Muscle of arm (tissue), 14 donors: ENCODE data around the gene PUS1. TPM values are rescaled to one million over a fixed set of nuclear protein-coding genes. Genes with fewer than 3 reads are reported as not detected.
"Not testable (repeated sequence)": the region's sequence is repeated elsewhere in the genome, so short reads cannot be mapped to it uniquely, and the experiment has no call there.

Experiments
- DNase-seq: peaks from one replicate; pipeline ENCODE4 v3.0.0-alpha.2; 2013
- long read RNA-seq, 11 donors: transcript quantifications; one replicate each; lab custom pipeline, GENCODE V29; 2026
- polyA plus RNA-seq, 12 donors: library from polyadenylated mRNA; unstranded; fragments of 120-200 nt; gene quantifications; one replicate each; pipeline ENCODE4 v1.2.1, GENCODE V29; 2013; ENCODE audit not compliant: insufficient read length in 12 of 12

The PUS1 gene
- polyA plus RNA-seq, result 10 to 100 TPM in 6 of 12 donors, 1 to 10 TPM in 5, not detected in 1; 7.4 to 15.6 (median 10.2) TPM
- long read RNA-seq, donor 1, full-length matches to known transcripts, result 6 of 6 reads
- long read RNA-seq, donor 1, partial matches to known transcripts, result 0 of 6 reads
- long read RNA-seq, donor 1, other reads (novel, unspliced or antisense), result 0 of 6 reads
- long read RNA-seq, donor 2, result 0 reads
- long read RNA-seq, donor 3, full-length matches to known transcripts, result 3 of 3 reads
- long read RNA-seq, donor 3, partial matches to known transcripts, result 0 of 3 reads
- long read RNA-seq, donor 3, other reads (novel, unspliced or antisense), result 0 of 3 reads
- long read RNA-seq, donor 4, result 0 reads
- long read RNA-seq, donor 5, full-length matches to known transcripts, result 4 of 4 reads
- long read RNA-seq, donor 5, partial matches to known transcripts, result 0 of 4 reads
- long read RNA-seq, donor 5, other reads (novel, unspliced or antisense), result 0 of 4 reads
- long read RNA-seq, donor 6, partial matches to known transcripts, result 0 of 2 reads
- long read RNA-seq, donor 6, other reads (novel, unspliced or antisense), result 0 of 2 reads
- long read RNA-seq, donor 7, full-length matches to known transcripts, result 2 of 2 reads
- long read RNA-seq, donor 7, partial matches to known transcripts, result 0 of 2 reads
- long read RNA-seq, donor 7, other reads (novel, unspliced or antisense), result 0 of 2 reads
- long read RNA-seq, donor 8, full-length matches to known transcripts, result 2 of 2 reads
- long read RNA-seq, donor 8, partial matches to known transcripts, result 0 of 2 reads
- long read RNA-seq, donor 8, other reads (novel, unspliced or antisense), result 0 of 2 reads
- long read RNA-seq, donor 9, partial matches to known transcripts, result 0 of 2 reads
- long read RNA-seq, donor 9, other reads (novel, unspliced or antisense), result 0 of 2 reads
- long read RNA-seq, donor 10, full-length matches to known transcripts, result 4 of 4 reads
- long read RNA-seq, donor 10, partial matches to known transcripts, result 0 of 4 reads
- long read RNA-seq, donor 10, other reads (novel, unspliced or antisense), result 0 of 4 reads
- long read RNA-seq, donor 11, full-length matches to known transcripts, result 4 of 4 reads
- long read RNA-seq, donor 11, partial matches to known transcripts, result 0 of 4 reads
- long read RNA-seq, donor 11, other reads (novel, unspliced or antisense), result 0 of 4 reads

DNA sequence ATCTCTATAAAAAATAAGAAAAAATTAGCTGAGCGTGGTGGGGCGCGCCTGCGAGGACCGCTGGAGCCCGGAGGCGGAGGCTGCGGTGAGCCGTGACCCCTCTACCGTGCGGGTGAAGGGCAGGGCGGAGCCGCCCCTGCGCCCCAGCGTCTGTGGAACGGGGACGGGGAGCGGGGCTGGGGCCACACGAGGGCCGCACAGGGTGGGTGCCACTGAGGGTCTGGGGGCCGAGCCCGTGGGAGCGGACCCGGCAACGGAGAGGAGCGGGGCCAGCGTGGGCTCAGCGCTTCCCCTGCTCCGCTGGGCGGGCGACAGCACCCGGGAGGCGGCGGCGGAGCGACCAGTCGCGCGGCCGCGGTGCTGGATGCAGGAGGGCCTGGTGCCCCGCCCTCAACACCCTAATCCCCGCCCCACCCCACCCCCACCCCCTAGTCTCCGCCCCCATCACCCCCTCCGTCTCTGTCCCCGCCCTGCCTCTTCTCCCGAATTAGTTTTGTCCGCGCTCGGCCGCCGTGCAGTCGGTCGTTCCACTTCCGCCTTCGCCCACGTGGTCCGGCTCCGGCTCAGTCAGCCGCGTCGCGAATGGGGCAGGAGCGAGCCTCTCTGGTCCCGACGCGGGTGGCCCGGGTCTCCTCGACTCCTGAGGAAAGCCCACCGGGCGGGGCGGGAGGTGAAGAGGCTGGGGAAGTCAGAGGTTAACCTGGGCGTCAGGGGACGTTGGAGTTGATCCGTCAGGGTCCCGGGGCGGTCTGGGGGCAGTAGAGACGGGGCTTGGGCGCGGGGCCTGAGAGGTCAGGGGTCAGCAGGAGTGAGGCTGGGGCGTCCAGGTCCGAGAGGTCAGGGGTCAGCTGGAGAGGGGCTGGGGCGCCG lies at the start of gene PUS1:
Gene PUS1, plus strand, starts transcription at position 566 of the 870 bp plus-strand sequence. CDS start 447 bp downstream, outside the sequence.
- DNase-seq, result peak; percentile 94

DNA sequence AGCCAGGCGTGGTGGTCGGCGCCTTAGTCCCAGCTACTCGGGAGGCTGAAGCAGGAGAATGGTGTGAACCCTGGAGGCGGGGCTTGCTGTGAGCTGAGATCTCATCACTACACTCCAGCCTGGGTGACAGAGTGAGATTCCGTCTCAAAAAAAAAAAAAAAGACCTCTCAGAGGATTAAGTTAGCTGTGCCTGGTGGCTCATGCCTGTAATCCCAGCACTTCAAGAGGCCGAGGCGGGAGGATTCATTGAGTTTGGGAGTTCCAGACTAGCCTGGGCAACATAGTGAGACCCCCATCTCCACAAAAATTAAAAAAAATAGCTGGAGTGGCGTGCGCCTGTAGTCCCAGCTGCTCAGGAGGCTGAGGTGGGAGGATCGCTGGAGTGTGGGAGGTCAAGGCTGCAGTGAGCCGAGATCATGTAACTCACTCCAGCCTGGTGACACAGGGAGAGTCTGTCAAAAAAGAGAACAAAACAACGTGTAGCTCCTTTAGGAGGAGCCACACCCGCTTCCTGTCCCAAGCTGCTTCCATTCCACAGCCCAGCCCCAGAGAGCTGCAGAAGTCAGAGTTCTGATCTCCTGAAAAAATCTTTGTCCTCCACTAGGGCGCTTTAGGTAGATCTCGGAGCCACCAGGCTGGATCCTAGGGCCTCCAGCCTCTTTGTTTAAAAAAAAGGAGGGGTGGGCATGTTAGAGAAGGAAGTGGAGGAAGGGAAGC lies 46.1 kb upstream of the PUS1 start:
- no peak for DNase-seq

DNA sequence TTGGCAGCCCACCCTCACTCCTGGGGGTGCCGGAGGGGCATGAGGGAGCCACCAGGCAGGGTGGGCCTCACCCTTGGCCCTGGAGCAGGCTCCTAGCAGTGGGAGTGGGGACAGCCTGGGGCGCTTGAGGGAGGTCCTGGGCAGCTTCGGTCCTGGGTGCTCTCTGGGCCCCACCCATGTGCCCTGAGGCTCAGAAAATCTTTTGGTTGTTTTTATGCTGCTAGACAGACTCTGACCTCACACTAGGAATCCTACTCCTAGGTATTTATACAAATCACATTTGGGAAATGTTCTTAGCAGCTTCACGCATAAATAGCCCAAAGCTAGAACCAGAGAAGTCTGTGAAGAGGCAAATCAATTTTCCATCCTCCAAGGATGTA lies 45.6 kb upstream of the PUS1 start:
- no peak for DNase-seq

DNA sequence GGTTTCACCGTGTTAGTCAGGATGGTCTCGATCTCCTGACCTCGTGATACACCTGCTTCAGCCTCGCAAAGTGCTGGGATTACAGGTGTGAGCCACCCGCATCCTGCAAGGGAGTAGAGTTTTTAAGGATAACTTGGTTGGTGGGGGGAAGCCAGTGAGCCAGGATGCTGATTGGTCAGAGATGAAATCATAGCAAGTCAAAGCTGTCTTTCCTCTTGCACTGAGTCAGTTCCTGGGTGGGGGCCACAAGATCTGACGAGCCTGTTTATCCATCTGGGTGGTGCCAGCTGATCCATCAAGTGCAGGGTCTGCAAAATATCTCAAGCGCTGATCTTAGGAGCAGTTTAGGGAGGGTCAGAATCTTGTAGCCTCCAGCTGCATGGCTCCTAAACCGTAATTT lies 44.0 kb upstream of the PUS1 start:
- DNase-seq, result not testable (repeated sequence)

DNA sequence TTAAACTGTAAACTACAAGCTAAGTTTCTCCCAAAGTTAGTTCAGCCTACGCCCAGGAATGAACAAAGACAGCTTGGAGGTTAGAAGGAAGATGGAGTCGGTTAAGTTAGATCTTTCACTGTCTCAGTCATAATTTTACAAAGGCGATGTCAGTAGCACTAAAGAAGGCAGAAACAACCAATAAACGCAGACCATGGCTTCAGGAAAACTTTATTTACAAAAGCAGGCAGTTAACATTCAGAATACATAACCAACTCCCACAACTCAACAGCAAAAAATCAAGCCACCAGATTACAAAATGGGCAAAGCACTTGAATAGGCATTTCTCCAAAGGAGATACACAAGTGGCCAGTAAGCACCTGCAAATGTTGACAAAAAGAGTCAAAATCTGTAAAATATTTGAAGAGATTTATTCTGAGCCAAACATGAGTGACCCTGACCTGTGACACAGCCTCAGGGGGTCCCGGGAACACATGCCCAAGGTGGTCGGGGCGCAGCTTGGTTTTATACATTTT lies 43.5 kb upstream of the PUS1 start:
- no peak for DNase-seq

DNA sequence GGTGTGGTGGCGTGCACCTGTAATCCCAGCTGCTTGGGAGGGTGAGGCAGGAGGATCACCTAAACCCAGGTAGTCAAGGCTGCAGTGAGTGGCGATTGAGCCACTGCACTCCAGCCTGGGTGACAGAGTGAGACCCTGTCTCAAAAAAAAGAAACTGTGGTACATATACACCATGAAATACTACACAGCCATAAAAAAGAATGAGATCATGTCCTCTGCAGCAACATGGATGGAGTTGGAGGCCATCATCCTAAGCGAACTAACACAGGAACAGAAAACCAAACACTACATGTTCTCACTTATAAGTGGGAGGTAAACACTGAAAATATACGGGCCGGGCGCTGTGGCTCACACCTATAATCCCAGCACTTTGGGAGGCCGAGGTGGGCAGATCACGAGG lies 37.4 kb upstream of the PUS1 start:
- not testable (repeated sequence) for DNase-seq

DNA sequence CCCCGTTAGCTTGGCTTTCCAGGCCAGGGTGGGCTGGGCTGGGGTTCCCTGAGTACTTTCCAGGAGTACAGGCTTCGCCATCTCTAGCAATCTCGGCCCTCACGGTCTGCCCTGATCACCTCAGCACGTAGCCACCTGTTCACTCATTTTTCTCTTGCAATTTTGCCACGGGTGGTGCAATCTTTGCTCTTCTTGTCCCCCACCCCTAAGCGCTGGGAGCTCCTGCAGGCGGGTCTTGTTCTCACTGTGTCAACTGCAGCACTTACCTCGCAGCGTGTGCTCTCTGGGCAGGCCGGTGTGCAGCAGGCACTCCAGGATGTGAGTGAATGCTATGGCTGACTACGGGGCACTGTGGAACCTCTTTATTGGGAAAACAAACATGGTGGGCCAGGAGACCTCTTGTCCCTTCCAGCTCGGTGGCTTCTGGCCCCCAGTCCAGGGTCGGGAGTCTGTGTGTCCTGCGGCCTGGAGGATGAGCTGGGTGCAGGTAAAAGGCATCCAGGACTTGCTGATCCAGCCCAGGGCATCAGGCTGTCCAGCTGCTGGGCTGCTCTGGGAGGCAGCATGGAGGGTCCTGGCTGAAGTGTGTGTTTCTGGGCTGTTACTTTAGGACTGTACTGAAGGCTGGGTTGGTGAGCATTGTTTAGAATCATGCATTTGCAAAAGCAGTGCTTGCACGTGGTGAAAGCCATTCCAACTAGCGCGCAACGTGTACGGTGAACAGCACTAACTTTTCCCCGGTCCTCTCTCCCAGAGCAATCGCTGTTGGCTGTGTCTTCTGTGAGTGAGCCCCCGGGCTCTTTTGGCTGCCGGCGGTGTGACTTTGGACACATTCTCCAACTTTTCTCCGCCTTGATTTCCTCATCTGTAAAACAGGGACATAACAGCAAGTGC lies 36.1 kb upstream of the PUS1 start:
- no peak for DNase-seq

DNA sequence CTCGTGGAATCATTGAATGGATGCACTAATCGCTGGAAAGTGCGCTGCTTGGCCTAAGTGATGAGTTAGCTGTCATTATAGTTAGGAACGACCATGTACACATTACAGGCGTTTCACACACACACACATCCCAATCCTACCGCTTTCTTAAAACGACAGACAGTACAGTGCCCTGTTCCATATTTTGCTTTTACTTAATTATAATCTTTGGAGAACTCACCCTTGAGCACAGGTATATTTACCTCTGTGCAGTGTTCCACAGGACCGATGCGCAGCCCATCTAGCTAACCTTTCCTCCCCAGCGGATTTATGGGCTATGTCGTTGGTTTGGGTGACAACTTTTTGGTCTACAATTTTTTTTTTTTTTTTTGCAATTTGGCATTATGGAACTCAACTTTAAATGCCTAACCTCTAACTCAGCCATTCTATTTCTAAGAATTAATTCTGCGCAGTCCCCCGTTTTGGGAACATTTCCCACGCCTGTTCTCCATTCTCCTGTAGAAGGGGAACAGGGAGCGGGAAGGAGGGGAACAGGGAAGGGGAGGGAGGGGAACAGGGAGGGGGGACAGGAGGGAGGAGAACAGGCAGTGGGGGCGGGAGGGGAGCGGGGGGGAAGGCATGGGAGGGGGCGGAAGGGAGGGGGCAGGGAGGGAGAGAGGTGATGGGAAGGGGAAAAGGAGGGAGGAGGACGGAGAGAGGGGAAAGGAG lies 35.3 kb upstream of the PUS1 start:
- DNase-seq, result no peak

DNA sequence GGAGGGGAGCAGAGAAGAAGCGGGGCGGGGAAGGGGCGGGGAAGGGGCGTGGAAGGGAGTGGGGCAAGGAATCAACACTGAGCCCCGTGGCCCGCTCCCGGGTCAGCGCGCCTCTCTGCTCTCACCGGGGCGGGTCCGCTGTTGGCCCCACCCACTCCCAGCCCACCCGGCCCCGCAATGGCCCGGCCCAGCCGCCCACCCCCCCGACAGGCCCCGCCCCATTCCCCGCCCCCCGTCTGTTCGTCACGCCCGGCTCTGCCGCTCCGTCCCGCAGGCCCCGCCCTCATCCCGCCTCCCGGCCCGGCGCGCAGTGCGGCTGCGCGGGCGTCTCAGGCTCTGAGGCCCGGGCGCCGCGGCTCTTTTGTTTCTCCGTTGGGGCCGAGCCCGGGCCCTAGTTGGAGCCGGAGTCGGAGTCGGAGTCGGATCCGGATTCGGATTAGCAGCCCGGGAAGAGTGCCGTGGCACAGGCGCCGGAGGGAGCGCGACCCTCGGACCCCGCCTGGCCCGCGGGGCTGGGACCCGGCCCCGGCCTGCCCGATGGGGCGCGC lies 34.7 kb upstream of the PUS1 start, which contains the start of gene ULK1:
Gene ULK1, plus strand, starts transcription at position 310 of the 548 bp plus-strand sequence. CDS start 380 bp downstream, outside the sequence.
- DNase-seq, result peak; percentile 93

DNA sequence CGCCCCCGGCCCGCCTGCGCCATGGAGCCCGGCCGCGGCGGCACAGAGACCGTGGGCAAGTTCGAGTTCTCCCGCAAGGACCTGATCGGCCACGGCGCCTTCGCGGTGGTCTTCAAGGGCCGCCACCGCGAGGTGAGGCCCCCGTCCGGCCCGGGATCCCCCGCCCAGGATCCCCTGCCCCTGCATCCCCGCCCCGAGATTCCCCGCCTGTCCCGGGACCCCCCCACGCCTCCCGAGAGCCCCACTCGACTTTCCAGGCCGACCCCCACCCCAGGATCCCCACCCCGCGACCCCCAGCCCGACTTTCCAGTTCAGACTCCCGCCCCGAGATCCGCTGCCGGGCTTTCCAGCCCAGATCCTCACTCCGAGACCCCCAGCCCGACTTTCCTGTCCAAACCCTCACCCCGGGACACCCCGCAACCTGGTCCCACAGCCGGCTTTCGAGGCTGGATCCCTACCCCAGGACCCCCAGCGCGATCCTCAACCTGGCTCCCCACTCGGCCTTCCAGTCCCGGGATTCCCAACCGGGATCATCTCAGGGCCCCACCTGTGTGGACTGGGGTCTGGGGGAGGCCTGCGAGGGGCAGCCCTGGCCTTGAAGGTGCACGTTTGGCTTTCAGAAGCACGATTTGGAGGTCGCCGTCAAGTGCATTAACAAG lies 34.0 kb upstream of the PUS1 start:
- DNase-seq, result peak; percentile 14

DNA sequence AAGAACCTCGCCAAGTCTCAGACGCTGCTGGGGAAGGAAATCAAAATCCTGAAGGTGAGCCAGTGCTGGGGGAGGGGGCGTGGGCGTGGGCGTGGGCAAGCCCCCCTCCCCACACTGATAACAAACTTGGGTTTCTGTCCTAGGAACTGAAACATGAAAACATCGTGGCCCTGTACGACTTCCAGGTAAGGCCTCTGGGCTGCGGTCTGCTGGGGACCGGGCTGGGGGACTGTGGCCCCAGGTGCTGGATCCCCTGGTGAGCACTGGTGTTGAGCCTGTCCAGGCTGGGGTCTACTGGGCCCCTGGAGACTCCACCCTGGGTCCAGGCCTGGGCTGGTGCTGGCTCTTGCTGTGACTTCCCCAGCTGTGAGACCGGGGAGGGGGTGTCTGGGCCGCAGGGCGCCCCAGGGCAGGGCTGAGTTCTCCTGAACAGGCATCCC lies 33.4 kb upstream of the PUS1 start:
- no peak for DNase-seq

DNA sequence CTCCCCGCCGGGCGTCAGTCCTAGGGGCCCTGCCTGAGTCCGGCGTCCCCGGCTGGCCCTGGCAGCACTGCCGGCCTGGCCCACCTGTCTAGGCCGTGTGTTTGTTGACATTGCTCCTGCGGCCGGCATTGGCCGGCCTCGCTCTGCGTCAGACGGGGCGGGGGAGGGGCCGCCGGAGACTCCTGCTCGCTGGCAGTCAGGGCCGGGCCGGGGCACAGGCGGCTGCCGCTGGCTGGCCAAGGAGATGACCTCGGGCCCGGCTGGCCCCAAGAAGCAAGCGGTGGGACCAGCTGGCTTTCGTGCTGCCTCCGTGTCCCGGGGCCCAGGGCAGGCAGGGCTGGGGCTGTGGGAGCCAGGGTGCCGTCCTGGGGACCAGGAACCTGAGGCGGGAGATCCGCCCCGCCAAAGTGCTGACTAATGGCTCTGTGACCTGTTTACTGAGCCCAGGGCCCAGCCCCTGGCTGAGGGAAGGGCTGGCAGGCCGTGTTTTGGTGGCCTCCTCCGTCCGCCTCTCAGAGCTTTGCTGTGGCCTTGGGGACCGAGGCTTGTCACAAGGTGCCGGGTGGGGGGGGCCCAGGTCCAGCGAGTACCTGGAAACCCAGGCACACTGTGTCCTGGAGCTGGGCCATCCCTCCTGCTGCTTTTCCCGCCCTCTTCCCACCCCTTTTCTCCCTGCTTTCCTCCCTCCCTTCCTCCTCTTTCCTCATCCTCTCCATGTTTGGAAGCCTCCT lies 32.8 kb upstream of the PUS1 start:
- DNase-seq, result peak; percentile 94

DNA sequence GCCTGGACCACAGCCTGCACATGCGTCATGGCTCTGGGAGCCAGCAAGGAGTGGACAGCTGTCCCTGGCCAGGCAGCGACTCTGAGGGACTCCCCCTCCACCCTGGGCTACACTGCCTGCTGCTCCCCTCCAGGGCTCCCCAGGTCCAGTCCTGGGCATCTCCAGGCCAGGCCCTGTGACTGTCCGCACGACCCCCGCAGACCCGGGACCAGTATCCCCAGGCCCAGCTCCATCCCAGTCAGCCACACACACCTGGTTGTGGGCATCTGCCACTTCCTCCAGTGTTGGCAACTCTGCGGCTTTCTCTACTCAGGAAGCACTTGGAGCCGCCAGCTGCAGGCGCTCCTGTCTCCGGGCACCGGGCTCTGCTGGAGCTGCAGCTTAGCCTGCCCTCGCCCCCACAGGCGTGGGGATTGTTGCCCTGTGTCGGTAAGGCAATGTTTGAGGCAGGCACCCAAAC lies 32.2 kb upstream of the PUS1 start:
- no peak for DNase-seq

DNA sequence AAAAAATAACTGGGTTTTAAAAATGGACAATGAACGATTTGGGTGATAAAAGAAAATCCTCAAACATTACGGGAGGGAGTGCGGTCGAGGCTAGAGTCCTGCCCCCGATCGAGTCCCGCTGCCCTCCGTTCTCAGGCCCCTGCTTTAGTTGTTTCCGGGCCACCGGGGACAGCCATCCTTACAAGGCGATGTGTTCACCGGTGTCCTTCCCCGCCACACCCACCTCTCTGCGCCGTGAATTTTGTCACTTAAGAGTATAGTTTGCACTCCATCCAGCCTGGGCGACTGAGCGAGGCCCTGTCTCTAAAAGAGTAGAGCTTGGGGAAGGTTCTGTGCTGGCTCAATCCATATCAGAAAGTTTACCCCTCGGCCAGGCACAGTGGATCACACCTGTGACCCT lies 31.8 kb upstream of the PUS1 start:
- DNase-seq, result no peak

DNA sequence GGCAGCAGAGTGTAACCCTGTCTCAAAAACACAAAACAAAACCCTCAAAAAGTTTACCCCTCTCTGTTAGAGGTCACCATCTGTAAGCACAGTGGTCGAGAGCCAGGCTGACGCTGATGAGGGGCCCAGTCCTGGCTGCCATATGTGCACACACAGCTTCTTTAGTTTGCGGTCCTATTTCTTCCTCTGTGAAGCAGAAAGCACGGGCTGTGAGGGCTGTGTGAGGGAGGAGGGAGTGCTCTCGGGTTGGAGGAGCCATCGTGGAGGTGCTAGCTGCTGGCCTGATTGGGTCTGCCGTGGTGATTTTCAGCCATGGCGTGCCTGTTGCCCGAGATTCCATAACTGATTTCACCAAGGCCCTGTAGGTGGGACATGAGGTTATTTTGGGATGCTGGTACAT lies 31.2 kb upstream of the PUS1 start:
- DNase-seq, result no peak

DNA sequence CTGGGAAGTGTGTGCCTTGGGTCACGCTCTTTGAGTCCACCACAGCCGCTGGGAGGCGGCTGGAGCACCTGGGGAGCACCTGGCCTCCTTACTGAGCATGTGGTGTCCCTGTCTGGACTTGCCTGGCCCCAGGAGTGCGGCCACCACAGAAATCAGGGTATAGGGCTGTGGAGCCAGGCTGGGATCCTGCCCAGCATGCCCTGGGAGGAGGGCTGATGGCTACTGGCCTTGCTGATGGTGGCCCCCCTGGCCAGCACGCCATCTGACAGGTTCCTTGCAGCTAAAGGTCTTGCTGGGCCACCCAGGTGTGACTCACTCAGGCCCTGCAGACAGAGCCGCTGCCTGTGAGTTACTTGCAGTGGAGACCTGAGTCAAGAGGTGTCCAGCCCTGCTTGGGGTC lies 28.7 kb upstream of the PUS1 start:
- DNase-seq, result no peak
